HG03025 (cell line): ENCODE measurements around the gene PIK3R6.
"Not testable (repeated sequence)": the region's sequence is repeated elsewhere in the genome, so short reads cannot be mapped to it uniquely, and the experiment has no call there.

Source experiments
- ATAC-seq: cut with Tn5 transposase; IDR thresholded peaks from one replicate; pipeline ENCODE4 v1.9.1; 2021; ENCODE audit warnings: mild to moderate bottlenecking, moderate library complexity; ENCODE audit not compliant: unreplicated experiment, low FRiP score

PIK3R6 gene

GRCh38 chr17:8894673-8895578, 27.5 kb upstream of the PIK3R6 start:
- ATAC-seq = no peak

- no peak for ATAC-seq
Observed at GRCh38 chr17:8894202-8894671, 26.8 kb upstream of the PIK3R6 start.

- ATAC-seq = no peak
Observed at GRCh38 chr17:8893621-8894201, 26.2 kb upstream of the PIK3R6 start.

- no peak for ATAC-seq
Observed at GRCh38 chr17:8893059-8893458, 25.6 kb upstream of the PIK3R6 start.

- no peak for ATAC-seq
Observed at GRCh38 chr17:8892338-8892690, 24.8 kb upstream of the PIK3R6 start.

- ATAC-seq = no peak
Observed at GRCh38 chr17:8890671-8891070, 23.2 kb upstream of the PIK3R6 start.

- ATAC-seq = no peak
Observed at GRCh38 chr17:8889458-8890210, 22.2 kb upstream of the PIK3R6 start.

GRCh38 chr17:8888704-8889302, 21.3 kb upstream of the PIK3R6 start:
- ATAC-seq = no peak

GRCh38 chr17:8887834-8888703, 20.6 kb upstream of the PIK3R6 start:
- no peak for ATAC-seq

GRCh38 chr17:8887301-8887700, 19.8 kb upstream of the PIK3R6 start:
- no peak for ATAC-seq

GRCh38 chr17:8885967-8886684, 18.7 kb upstream of the PIK3R6 start:
- no peak for ATAC-seq

GRCh38 chr17:8885163-8885966, 17.9 kb upstream of the PIK3R6 start:
- ATAC-seq = not testable (repeated sequence)

- ATAC-seq = no peak
Observed at GRCh38 chr17:8884336-8884990, 17.0 kb upstream of the PIK3R6 start.

GRCh38 chr17:8883353-8883752, 15.9 kb upstream of the PIK3R6 start:
- ATAC-seq = no peak

- ATAC-seq = no peak
Observed at GRCh38 chr17:8881606-8882005, 14.1 kb upstream of the PIK3R6 start.

- ATAC-seq = no peak
Observed at GRCh38 chr17:8880466-8880865, 13.0 kb upstream of the PIK3R6 start.

- ATAC-seq = no peak
Observed at GRCh38 chr17:8879410-8879809, 11.9 kb upstream of the PIK3R6 start.

GRCh38 chr17:8877984-8878383, 10.5 kb upstream of the PIK3R6 start:
- ATAC-seq = no peak
